HAP-1 (cell line): ENCODE results near the gene NELFA.

Experiments
- DNase-seq, 2 experiments: peaks; one replicate each; pipeline ENCODE4 v3.0.0-alpha.2; 2016 to 2020; ENCODE audit warnings: low spot score in 2 of 2
- H3K27me3 ChIP-seq: fragments of 250-450 bp; sonication (Bioruptor Pico); 2 replicates; pipeline ENCODE4 v1.5.1; 2020; ENCODE audit warnings: low read depth, mild to moderate bottlenecking, moderate library complexity
- H3K36me3 ChIP-seq: fragments of 250-450 bp; sonication (Bioruptor Pico); replicated peaks from 2 replicates; pipeline ENCODE4 v1.5.1; 2020; ENCODE audit warnings: mild to moderate bottlenecking
- H3K4me1 ChIP-seq: fragments of 250-450 bp; sonication (Bioruptor Pico); 2 replicates; pipeline ENCODE4 v1.5.1; 2020; ENCODE audit warnings: mild to moderate bottlenecking
- H3K4me3 ChIP-seq: fragments of 250-450 bp; sonication (Bioruptor Pico); 2 replicates; pipeline ENCODE4 v1.5.1; 2020; ENCODE audit warnings: mild to moderate bottlenecking, moderate library complexity
- H3K9me3 ChIP-seq: fragments of 250-450 bp; sonication (Bioruptor Pico); 2 replicates; pipeline ENCODE4 v1.5.1; 2020; ENCODE audit warnings: mild to moderate bottlenecking, moderate library complexity
- in situ Hi-C: fragments of 300-500 bp; cut with MboI; formaldehyde crosslinking; loops from 3 replicates; pipeline ENCODE4 v1.14.3; 2020; ENCODE audit warnings: low sequenced_read_pairs, inconsistent platforms, mixed read lengths

NELFA gene

GRCh38 chr4:1964971-1965370 lies 43.8 kb downstream of the NELFA start:
- H3K4me3 ChIP-seq: no peak overlapping the region
- H3K4me1 ChIP-seq: no peaks in the 10 kb centered on the region
- H3K9me3 ChIP-seq: no peaks in the 10 kb centered on the region
- in situ Hi-C loops: no loop called here
- no peaks in the 10 kb centered on the region for H3K27me3 ChIP-seq
- H3K36me3 ChIP-seq: peaks cover 82% of the 10 kb centered on the region
- DNase-seq: no peak

DNA sequence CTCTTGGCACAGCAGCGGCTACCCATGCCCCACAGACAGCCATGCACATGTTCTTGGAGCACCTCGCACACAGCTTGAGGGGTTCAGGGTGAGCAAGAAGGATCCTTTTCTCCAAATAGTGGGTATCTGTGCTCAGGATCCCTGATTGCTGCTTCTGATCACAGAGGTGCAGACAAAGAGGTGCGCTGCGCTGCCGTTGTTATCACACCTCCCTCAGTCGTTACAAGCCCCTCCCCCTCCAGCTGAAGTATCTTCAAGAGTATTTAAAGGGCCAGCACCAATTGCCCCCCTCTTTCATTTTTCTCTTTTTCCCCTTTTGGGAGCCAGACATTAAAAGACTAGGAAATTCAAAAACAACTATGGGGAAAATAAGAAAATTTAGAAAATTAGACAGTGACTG lies 44.3 kb downstream of the NELFA start:
- H3K4me1 ChIP-seq: no peaks in the 10 kb centered on the region
- no peaks in the 10 kb centered on the region for H3K27me3 ChIP-seq
- H3K36me3 ChIP-seq: peaks cover 87% of the 10 kb centered on the region
- in situ Hi-C loops: no loop called here
- DNase-seq: no peak
- H3K9me3 ChIP-seq: no peaks in the 10 kb centered on the region
- H3K4me3 ChIP-seq: no peak overlapping the region

DNA sequence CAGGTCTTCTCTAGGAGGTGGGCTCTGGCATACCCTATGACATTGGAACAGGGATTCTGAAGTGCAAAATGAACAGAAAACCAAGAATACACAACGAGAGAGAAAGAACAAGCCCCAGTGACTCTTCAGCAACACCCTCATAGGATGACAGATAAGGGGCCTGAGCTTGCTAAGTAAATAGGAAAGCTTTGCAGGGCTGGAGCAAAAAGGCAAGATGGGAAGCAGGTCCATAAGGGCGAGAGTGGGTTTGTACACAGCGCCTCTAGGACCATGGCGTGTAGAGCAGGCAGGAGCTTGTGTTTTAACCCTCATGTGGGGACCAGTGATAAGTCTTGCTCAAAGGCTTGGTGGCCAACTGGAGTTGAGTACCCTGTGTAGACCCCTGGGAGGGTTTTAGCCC lies 45.8 kb downstream of the NELFA start:
- H3K4me1 ChIP-seq: no peaks in the 10 kb centered on the region
- H3K27me3 ChIP-seq: no peaks in the 10 kb centered on the region
- H3K36me3 ChIP-seq: peaks cover 90% of the 10 kb centered on the region
- H3K4me3 ChIP-seq: no peak overlapping the region
- H3K9me3 ChIP-seq: no peaks in the 10 kb centered on the region
- in situ Hi-C loops: no loop called here
- no peak for DNase-seq

DNA sequence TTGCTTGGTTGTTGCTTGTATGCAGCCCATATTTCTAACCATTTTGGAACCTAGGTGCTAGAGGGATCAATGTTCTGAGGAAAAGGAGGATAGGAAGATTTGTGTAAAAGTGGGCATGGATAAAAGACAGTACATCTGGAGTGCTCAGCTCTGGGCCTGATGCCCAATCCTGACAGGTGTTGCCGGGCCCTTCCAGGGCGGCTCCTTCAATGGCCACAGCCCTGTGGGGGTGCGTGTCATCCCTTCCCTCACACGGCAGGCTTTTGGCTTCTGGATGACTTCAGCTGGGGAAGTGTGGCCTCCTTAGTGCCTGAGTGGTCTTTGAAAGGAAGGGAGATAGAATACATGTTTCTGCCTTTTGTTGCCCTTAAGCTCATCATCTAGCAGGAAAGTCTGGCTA lies 47.2 kb downstream of the NELFA start:
- Histone ChIP-seq H3K4me1 (no peaks in the 10 kb centered on the region), H3K27me3 (no peaks in the 10 kb centered on the region), H3K36me3 (peaks cover 90% of the 10 kb centered on the region), H3K4me3 (no peak overlapping the region), H3K9me3 (no peaks in the 10 kb centered on the region)
- no peak for DNase-seq
- in situ Hi-C loops: no loop called here

DNA sequence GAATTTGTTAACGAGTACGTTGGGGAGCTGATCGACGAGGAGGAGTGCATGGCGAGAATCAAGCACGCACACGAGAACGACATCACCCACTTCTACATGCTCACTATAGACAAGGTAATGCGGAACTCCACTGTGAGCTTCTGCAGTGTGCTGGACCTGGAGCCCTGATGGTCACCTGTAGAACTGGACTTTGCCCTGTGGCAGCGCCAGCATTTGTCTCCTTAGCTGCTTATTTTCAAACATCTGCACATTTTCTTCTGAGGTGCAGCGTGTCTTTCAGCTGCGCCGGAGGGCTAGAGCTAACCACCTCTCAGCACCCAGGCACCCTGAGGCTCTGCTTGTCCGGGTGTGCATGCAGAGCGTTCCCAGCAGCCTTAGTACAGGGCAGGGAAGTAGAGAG lies 47.7 kb downstream of the NELFA start:
- in situ Hi-C loops: no loop called here
- no peaks in the 10 kb centered on the region for H3K9me3 ChIP-seq
- DNase-seq: no peak
- H3K36me3 ChIP-seq: peaks cover 94% of the 10 kb centered on the region
- no peaks in the 10 kb centered on the region for H3K27me3 ChIP-seq
- H3K4me1 ChIP-seq: no peaks in the 10 kb centered on the region
- no peak overlapping the region for H3K4me3 ChIP-seq

- in situ Hi-C loops: no loop called here
- Histone ChIP-seq H3K4me1 (no peaks in the 10 kb centered on the region), H3K4me3 (no peak overlapping the region), H3K9me3 (no peaks in the 10 kb centered on the region), H3K27me3 (no peaks in the 10 kb centered on the region), H3K36me3 (peaks cover 94% of the 10 kb centered on the region)
- DNase-seq: no peak
These were observed 48.5 kb downstream of the NELFA start for GRCh38 chr4:1960170-1960825.

- Histone ChIP-seq H3K36me3 (peaks cover 96% of the 10 kb centered on the region), H3K4me1 (no peaks in the 10 kb centered on the region), H3K27me3 (no peaks in the 10 kb centered on the region), H3K9me3 (no peaks in the 10 kb centered on the region), H3K4me3 (no peak overlapping the region)
- DNase-seq: no peak
- in situ Hi-C loops: no loop called here
These were observed 49.7 kb downstream of the NELFA start for GRCh38 chr4:1959104-1959384.

GRCh38 chr4:1958276-1959103 lies 50.3 kb downstream of the NELFA start:
- in situ Hi-C loops: no loop called here
- no peak for DNase-seq
- Histone ChIP-seq H3K36me3 (peaks cover 92% of the 10 kb centered on the region), H3K27me3 (no peaks in the 10 kb centered on the region), H3K9me3 (no peaks in the 10 kb centered on the region), H3K4me3 (no peak overlapping the region), H3K4me1 (no peaks in the 10 kb centered on the region)

GRCh38 chr4:1956631-1957030 lies 52.1 kb downstream of the NELFA start:
- no peaks in the 10 kb centered on the region for H3K27me3 ChIP-seq
- no peak overlapping the region for H3K4me3 ChIP-seq
- no peaks in the 10 kb centered on the region for H3K9me3 ChIP-seq
- H3K4me1 ChIP-seq: no peaks in the 10 kb centered on the region
- in situ Hi-C loops: no loop called here
- no peak for DNase-seq
- peaks cover 88% of the 10 kb centered on the region for H3K36me3 ChIP-seq

DNA sequence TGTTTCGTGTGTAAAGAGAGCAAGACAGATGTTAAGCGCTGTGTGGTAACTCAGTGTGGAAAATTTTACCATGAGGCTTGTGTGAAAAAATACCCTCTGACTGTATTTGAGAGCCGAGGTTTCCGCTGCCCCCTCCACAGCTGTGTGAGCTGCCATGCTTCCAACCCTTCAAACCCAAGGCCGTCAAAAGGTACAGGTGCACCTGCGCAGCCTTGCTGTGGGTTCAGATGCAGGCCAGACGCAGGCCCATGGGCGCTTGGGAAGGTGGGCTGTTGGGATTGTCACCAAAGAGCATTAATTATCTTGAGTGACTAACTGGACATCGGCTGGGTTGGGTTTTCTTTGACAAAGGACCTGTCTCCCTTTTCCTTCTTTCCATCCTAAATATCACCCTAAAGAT lies 55.4 kb downstream of the NELFA start:
- Histone ChIP-seq H3K4me1 (no peaks in the 10 kb centered on the region), H3K4me3 (no peak overlapping the region), H3K36me3 (peaks cover 83% of the 10 kb centered on the region), H3K9me3 (no peaks in the 10 kb centered on the region), H3K27me3 (no peaks in the 10 kb centered on the region)
- DNase-seq: no peak
- in situ Hi-C loops: no loop called here

GRCh38 chr4:1952719-1953118 lies 56.1 kb downstream of the NELFA start:
- H3K36me3 ChIP-seq: peaks cover 82% of the 10 kb centered on the region
- no peaks in the 10 kb centered on the region for H3K4me1 ChIP-seq
- in situ Hi-C loops: no loop called here
- H3K27me3 ChIP-seq: no peaks in the 10 kb centered on the region
- no peak for DNase-seq
- no peak overlapping the region for H3K4me3 ChIP-seq
- no peaks in the 10 kb centered on the region for H3K9me3 ChIP-seq

DNA sequence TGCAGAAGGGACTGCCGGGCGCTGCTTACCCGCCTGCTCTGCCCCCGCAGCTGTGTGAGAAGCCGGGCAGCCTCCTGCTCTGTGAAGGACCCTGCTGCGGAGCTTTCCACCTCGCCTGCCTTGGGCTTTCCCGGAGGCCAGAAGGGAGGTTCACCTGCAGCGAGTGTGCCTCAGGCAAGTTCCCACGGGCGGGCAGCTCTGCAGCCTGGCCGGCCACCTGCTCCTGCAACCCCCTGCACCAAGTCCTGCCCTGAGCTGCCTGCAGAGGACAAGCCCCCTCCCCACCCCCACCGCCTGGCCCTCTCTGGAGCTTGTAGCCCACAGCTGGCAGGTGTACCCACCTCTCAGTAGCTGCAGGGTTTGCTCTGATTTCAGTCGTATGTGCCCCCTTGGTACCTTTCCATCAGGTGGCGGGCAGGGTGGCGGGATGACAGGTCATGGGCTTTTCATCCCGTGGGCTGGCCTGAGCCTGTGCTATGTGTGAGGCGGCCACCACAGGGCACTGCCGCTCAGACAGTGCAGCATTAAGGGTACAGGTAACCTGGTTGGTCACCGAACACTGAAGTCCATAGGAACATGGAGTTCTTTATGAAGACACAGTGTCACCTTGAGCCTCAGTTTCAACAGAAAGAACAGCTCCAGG lies 56.6 kb downstream of the NELFA start:
- H3K36me3 ChIP-seq: peaks cover 83% of the 10 kb centered on the region

DNA sequence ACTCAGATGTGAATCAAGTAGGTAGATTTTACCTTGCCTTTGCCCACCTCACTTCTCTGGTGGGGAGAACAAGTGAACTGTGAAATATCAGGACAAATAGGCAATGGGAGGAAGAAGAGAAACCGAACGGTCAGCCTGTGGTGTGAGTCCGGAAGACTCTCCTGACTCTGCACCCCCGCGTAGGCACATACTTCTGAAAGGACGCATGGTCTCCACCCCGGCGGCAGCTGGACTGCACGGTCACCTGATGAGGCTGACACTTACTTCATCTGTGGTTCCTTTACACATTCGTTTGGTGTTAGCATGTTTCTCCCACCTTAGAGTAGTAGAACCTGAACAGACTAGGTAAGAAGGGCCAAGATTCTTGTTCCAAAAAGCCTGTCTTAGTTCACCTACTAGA lies 58.4 kb downstream of the NELFA start:
- no peaks in the 10 kb centered on the region for H3K9me3 ChIP-seq
- no peaks in the 10 kb centered on the region for H3K27me3 ChIP-seq
- peaks cover 73% of the 10 kb centered on the region for H3K36me3 ChIP-seq
- no peaks in the 10 kb centered on the region for H3K4me1 ChIP-seq
- in situ Hi-C loops: no loop called here
- no peak overlapping the region for H3K4me3 ChIP-seq
- no peak for DNase-seq

More for the DNA sequence above, 56.6 kb downstream of the NELFA start:
- H3K4me1 ChIP-seq: no peaks in the 10 kb centered on the region
- in situ Hi-C loops: no loop called here
- no peak for DNase-seq
- no peaks in the 10 kb centered on the region for H3K27me3 ChIP-seq
- no peaks in the 10 kb centered on the region for H3K9me3 ChIP-seq
- no peak overlapping the region for H3K4me3 ChIP-seq

DNA sequence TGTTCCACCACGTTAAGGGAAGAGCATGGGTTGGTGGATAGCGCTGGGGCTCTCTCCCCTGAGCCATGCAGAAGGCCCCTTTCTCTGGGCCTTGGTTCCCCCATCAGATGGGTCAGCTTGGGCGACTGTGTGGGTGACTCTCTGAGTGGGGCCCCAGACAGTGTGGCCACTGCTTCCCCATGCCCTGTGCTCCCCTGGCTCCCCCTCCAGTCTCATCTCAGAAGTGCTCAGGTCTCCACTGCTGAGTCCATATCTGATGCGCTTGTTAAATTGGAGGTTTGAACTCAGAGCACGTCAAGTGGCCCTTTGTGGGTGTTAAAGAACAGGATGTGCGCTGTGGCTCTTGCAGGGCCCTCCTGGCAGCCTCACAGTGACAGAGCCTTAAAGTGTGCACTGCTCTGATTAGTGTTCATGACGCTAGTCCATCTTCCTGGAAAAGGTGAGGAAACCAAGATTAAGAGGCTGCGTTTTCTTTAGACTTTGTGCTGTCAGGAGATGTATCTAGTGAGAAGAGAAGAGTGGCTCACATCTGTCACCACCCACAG lies 59.8 kb downstream of the NELFA start:
- in situ Hi-C loops: no loop called here
- Histone ChIP-seq H3K36me3 (peaks cover 68% of the 10 kb centered on the region), H3K4me3 (no peak overlapping the region), H3K27me3 (no peaks in the 10 kb centered on the region), H3K4me1 (no peaks in the 10 kb centered on the region), H3K9me3 (no peaks in the 10 kb centered on the region)
- DNase-seq: no peak
